Measurements from ENCODE around the gene USP5. TPM values are rescaled to one million over a fixed set of nuclear protein-coding genes. Genes with fewer than 3 reads are reported as not detected.
A peak's percentile ranks its signal among the peaks of the same experiment; 100 is the strongest.
"Not testable (repeated sequence)": the region's sequence is repeated elsewhere in the genome, so short reads cannot be mapped to it uniquely, and the experiment has no call there.

USP5 gene
- total RNA-seq, 2 donors from 2014 or later = 58.3 to 84.1 TPM

DNA sequence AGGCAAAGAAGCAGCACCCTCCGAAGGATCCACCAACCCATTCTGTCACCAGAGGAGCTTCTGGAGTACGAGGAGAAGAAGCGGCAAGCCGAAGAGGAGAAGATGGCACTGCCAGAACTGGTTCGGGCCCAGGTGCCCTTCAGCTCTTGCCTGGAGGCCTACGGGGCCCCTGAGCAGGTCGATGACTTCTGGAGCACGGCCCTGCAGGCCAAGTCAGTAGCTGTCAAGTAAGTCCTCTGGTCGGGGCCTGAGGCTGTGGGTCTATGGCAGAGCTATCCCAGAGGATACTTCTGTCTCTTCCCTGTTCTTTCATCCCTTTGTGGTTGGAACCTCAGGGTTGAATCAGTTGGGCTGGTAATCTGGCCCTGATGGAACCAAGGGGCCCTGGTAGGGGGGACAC lies 9.4 kb downstream of the USP5 start:
- Histone ChIP-seq H3K9me3 (no peaks in the 10 kb centered on the region), H3K4me3 (no peak overlapping the region), H3K4me1 (replicated peaks) (no peaks in the 10 kb centered on the region), H3K36me3 (peaks cover 9 to 33% of the 10 kb centered on the region in 2 donors), H3K27ac (no peak overlapping the region), H3K27me3 (replicated peaks; ENCODE audit: insufficient read depth) (no peaks in the 10 kb centered on the region)
- DNase-seq (ENCODE audit: low spot score) = no peak
- WGBS = 93% methylated on average over 9 of the region's 9 CpGs
- intact Hi-C loops (cut with DNase I) = no loop called here
- no peak for TF ChIP-seq POLR2AphosphoS5 (IDR thresholded peaks at IDR 0.05)
- TF ChIP-seq, protein P1, sequence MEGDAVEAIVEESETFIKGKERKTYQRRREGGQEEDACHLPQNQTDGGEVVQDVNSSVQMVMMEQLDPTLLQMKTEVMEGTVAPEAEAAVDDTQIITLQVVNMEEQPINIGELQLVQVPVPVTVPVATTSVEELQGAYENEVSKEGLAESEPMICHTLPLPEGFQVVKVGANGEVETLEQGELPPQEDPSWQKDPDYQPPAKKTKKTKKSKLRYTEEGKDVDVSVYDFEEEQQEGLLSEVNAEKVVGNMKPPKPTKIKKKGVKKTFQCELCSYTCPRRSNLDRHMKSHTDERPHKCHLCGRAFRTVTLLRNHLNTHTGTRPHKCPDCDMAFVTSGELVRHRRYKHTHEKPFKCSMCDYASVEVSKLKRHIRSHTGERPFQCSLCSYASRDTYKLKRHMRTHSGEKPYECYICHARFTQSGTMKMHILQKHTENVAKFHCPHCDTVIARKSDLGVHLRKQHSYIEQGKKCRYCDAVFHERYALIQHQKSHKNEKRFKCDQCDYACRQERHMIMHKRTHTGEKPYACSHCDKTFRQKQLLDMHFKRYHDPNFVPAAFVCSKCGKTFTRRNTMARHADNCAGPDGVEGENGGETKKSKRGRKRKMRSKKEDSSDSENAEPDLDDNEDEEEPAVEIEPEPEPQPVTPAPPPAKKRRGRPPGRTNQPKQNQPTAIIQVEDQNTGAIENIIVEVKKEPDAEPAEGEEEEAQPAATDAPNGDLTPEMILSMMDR (IDR thresholded peaks at IDR 0.05) = no peak
- TF ChIP-seq POLR2A (IDR thresholded peaks at IDR 0.05) = no peak

GRCh38 chr12:6863033-6863432 lies 11.1 kb downstream of the USP5 start:
- no peak for DNase-seq (ENCODE audit: low spot score)
- H3K4me3 ChIP-seq = no peak overlapping the region
- no peak for TF ChIP-seq POLR2AphosphoS5 (IDR thresholded peaks at IDR 0.05)
- TF ChIP-seq, protein P1 (IDR thresholded peaks at IDR 0.05) = no peak
- TF ChIP-seq POLR2A (IDR thresholded peaks at IDR 0.05) = no peak
- WGBS = 90% methylated on average over 11 of the region's 11 CpGs
- no peaks in the 10 kb centered on the region for H3K9me3 ChIP-seq
- H3K4me1 ChIP-seq (replicated peaks) = no peaks in the 10 kb centered on the region
- peaks cover 9 to 23% of the 10 kb centered on the region in 2 donors for H3K36me3 ChIP-seq
- intact Hi-C loops (cut with DNase I) = no loop called here
- H3K27me3 ChIP-seq (replicated peaks; ENCODE audit: insufficient read depth) = no peaks in the 10 kb centered on the region
- H3K27ac ChIP-seq = no peak overlapping the region

GRCh38 chr12:6863586-6864321 lies 11.8 kb downstream of the USP5 start:
- peaks cover 6% of the 10 kb centered on the region for H3K4me1 ChIP-seq (replicated peaks)
- no peaks in the 10 kb centered on the region for H3K27me3 ChIP-seq (replicated peaks; ENCODE audit: insufficient read depth)
- H3K9me3 ChIP-seq = no peaks in the 10 kb centered on the region
- H3K27ac ChIP-seq = no peak overlapping the region
- no peak overlapping the region for H3K4me3 ChIP-seq
- TF ChIP-seq POLR2A (IDR thresholded peaks at IDR 0.05) = no peak
- TF ChIP-seq, protein P1 (IDR thresholded peaks at IDR 0.05) = no peak
- TF ChIP-seq POLR2AphosphoS5 (IDR thresholded peaks at IDR 0.05) = no peak
- intact Hi-C loops (cut with DNase I) = no loop called here
- H3K36me3 ChIP-seq = peaks cover 9 to 23% of the 10 kb centered on the region in 2 donors
- WGBS = 97% methylated on average over 16 of the region's 16 CpGs
- DNase-seq (ENCODE audit: low spot score) = no peak

GRCh38 chr12:6865307-6865706 lies 13.4 kb downstream of the USP5 start:
- H3K27ac ChIP-seq; DNase-seq (ENCODE audit: low spot score); H3K27me3 ChIP-seq (replicated peaks; ENCODE audit: insufficient read depth); H3K9me3 ChIP-seq; H3K4me3 ChIP-seq; intact Hi-C loops (cut with DNase I): not testable (repeated sequence)
- peaks cover 11% of the 10 kb centered on the region for H3K4me1 ChIP-seq (replicated peaks)
- 83% methylated on average over 5 of the region's 5 CpGs for WGBS
- H3K36me3 ChIP-seq = peaks cover 9 to 20% of the 10 kb centered on the region in 2 donors

DNA sequence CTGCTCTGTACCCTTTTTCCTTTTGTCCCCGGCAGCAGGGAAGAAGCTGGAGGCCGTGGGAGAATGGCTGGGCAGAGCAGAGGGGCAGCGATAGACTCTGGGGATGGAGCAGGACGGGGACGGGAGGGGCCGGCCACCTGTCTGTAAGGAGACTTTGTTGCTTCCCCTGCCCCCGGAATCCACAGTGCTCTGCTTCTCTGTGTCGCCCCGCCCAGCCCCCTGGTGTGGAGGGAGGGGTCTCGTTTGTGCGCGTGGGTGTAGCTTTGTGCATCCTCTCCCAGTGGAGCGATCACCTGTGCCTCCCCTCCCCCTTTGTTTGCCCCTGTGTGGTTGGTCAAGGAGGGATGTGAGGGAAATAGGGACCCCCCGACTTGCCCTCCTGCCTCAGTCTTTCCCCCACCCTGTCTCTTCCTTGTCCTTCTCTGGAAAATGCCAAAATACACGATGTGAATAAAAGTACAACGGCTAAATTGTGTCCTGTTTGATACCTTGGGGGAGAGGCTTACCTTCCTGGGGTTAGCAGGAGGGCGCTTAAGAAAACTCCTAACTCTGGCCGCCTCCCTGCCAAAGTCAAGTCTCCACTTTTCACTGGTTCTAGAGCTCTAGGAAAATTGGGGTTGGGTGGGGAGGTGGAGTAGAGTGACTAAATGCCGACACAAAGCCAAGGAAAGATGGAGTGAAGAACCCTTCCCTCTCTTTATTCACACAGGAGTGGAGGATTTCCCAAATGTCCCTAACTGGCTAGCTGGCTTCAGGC lies 14.4 kb downstream of the USP5 start:
- DNase-seq (ENCODE audit: low spot score) = no peak
- Histone ChIP-seq H3K27me3 (replicated peaks; ENCODE audit: insufficient read depth) (no peaks in the 10 kb centered on the region), H3K9me3 (no peaks in the 10 kb centered on the region), H3K36me3 (peaks cover 9 to 14% of the 10 kb centered on the region in 2 donors), H3K4me1 (replicated peaks) (peaks cover 11% of the 10 kb centered on the region), H3K27ac (peak overlapping the region; percentile 91 to 97), H3K4me3 (peak overlapping the region in 1 of 2 donors; percentile 82)
- 68% methylated on average over 19 of the region's 19 CpGs for WGBS
- no peak for TF ChIP-seq POLR2A (IDR thresholded peaks at IDR 0.05)
- TF ChIP-seq, protein P1 (IDR thresholded peaks at IDR 0.05) = no peak
- no peak for TF ChIP-seq POLR2AphosphoS5 (IDR thresholded peaks at IDR 0.05)
- intact Hi-C loops (cut with DNase I) = no loop called here
